H9 (cell line): ENCODE data around the gene RBMS3. TPM values are rescaled to one million over a fixed set of nuclear protein-coding genes. Genes with fewer than 3 reads are reported as not detected.

Experiments used
- DNase-seq: peaks from one replicate; pipeline ENCODE4 v3.0.0-alpha.2; 2017
- H2AFZ ChIP-seq: one replicate; pipeline ENCODE4 v1.6.1; 2013; ENCODE audit warnings: mild to moderate bottlenecking, low read length, control low read depth, moderate library complexity
- H2AK5ac ChIP-seq: 2 replicates; pipeline ENCODE4 v1.6.1; 2013; ENCODE audit warnings: low read length, control low read depth, mixed read lengths; ENCODE audit not compliant: insufficient read length
- H2BK120ac ChIP-seq: one replicate; pipeline ENCODE4 v1.6.1; 2013; ENCODE audit warnings: low read depth, mild to moderate bottlenecking, low read length, control low read depth, inconsistent platforms; ENCODE audit not compliant: poor library complexity, severe bottlenecking
- H2BK12ac ChIP-seq: 2 replicates; pipeline ENCODE4 v1.6.1; 2013; ENCODE audit warnings: low read length, control low read depth, mixed read lengths, low read depth; ENCODE audit not compliant: insufficient read length
- H2BK15ac ChIP-seq: 2 replicates; pipeline ENCODE4 v1.6.1; 2013; ENCODE audit warnings: low read depth, low read length, control low read depth
- H2BK20ac ChIP-seq: one replicate; pipeline ENCODE4 v1.6.1; 2013; ENCODE audit warnings: low read depth, mild to moderate bottlenecking, low read length, control low read depth, inconsistent platforms; ENCODE audit not compliant: poor library complexity, severe bottlenecking
- H2BK5ac ChIP-seq: 2 replicates; pipeline ENCODE4 v1.6.1; 2013; ENCODE audit warnings: low read length, control low read depth, mixed read lengths; ENCODE audit not compliant: insufficient read length
- H3K14ac ChIP-seq: 2 replicates; pipeline ENCODE4 v1.6.1; 2013; ENCODE audit warnings: low read length, control low read depth; ENCODE audit not compliant: insufficient read depth
- H3K18ac ChIP-seq: 2 replicates; pipeline ENCODE4 v1.6.1; 2013; ENCODE audit warnings: low read depth, mild to moderate bottlenecking, mixed read lengths, low read length, control low read depth; ENCODE audit not compliant: insufficient read length
- H3K23ac ChIP-seq: 2 replicates; pipeline ENCODE4 v1.6.1; 2013; ENCODE audit warnings: low read length, control low read depth, mixed read lengths, low read depth; ENCODE audit not compliant: insufficient read length
- H3K23me2 ChIP-seq: 2 replicates; pipeline ENCODE4 v1.6.1; 2013; ENCODE audit warnings: low read depth, mild to moderate bottlenecking, mixed read lengths, low read length, control low read depth; ENCODE audit not compliant: insufficient read length, poor library complexity, severe bottlenecking
- H3K27ac ChIP-seq: 2 replicates; pipeline ENCODE4 v1.5.1; 2013; ENCODE audit warnings: low read length, control low read depth, mixed read lengths, low read depth; ENCODE audit not compliant: insufficient read length
- H3K27me3 ChIP-seq: 2 replicates; pipeline ENCODE4 v1.6.1; 2013; ENCODE audit warnings: low read length, control low read depth, inconsistent platforms; ENCODE audit not compliant: insufficient read depth
- H3K4ac ChIP-seq: 2 replicates; pipeline ENCODE4 v1.6.1; 2013; ENCODE audit warnings: low read depth, mild to moderate bottlenecking, control low read depth, inconsistent platforms, low read length, moderate library complexity
- H3K4me1 ChIP-seq: 2 replicates; pipeline ENCODE4 v1.6.1; 2013; ENCODE audit warnings: low read length, control low read depth, inconsistent platforms; ENCODE audit not compliant: insufficient read depth
- H3K4me2 ChIP-seq: 2 replicates; pipeline ENCODE4 v1.6.1; 2013; ENCODE audit warnings: low read length, control low read depth, mixed read lengths; ENCODE audit not compliant: insufficient read length, insufficient read depth
- H3K56ac ChIP-seq: 2 replicates; pipeline ENCODE4 v1.6.1; 2013; ENCODE audit warnings: low read depth, mild to moderate bottlenecking, mixed read lengths, low read length, control low read depth; ENCODE audit not compliant: insufficient read length
- H3K79me1 ChIP-seq: 2 replicates; pipeline ENCODE4 v1.6.1; 2013; ENCODE audit warnings: low read depth, mild to moderate bottlenecking, moderate library complexity, low read length, control low read depth, inconsistent platforms; ENCODE audit not compliant: insufficient read depth, poor library complexity, severe bottlenecking
- H3K79me2 ChIP-seq: 2 replicates; pipeline ENCODE4 v1.6.1; 2013; ENCODE audit warnings: low read length, control low read depth, inconsistent platforms; ENCODE audit not compliant: insufficient read depth
- H3K9ac ChIP-seq: 2 replicates; pipeline ENCODE4 v1.6.1; 2013; ENCODE audit warnings: low read length, control low read depth, mixed read lengths; ENCODE audit not compliant: insufficient read length; ENCODE audit errors: extremely low read depth
- H3K9me3 ChIP-seq: one replicate; pipeline ENCODE4 v1.6.1; 2013; ENCODE audit warnings: low read depth, low read length, inconsistent platforms; ENCODE audit not compliant: control insufficient read depth
- H3T11ph ChIP-seq: one replicate; pipeline ENCODE4 v1.6.1; 2013; ENCODE audit warnings: mild to moderate bottlenecking, low read length, control low read depth, inconsistent platforms
- H4K20me1 ChIP-seq: one replicate; pipeline ENCODE4 v1.6.1; 2013; ENCODE audit not compliant: control insufficient read depth, insufficient read length, insufficient read depth
- H4K5ac ChIP-seq: 2 replicates; pipeline ENCODE4 v1.6.1; 2013; ENCODE audit warnings: low read depth, mild to moderate bottlenecking, mixed read lengths, low read length, control low read depth; ENCODE audit not compliant: insufficient read length
- H4K8ac ChIP-seq: replicated peaks from 2 replicates; pipeline ENCODE4 v1.6.1; 2013; ENCODE audit warnings: low read length, control low read depth, mixed read lengths, low read depth; ENCODE audit not compliant: insufficient read length
- H4K91ac ChIP-seq: 2 replicates; pipeline ENCODE4 v1.6.1; 2013; ENCODE audit warnings: low read depth, mild to moderate bottlenecking, moderate library complexity, mixed read lengths, low read length, control low read depth; ENCODE audit not compliant: insufficient read length
- H3K27ac Mint-ChIP-seq, 3 experiments: 2 replicates in 2 of 3; 3 replicates in 1 of 3; pipeline ENCODE4 v1.8.0; 2020 to 2021; ENCODE audit warnings: mixed read lengths in 3 of 3, mild to moderate bottlenecking in 1 of 3, moderate library complexity in 1 of 3
- H3K27me3 Mint-ChIP-seq: 2 replicates; pipeline ENCODE4 v1.8.0; 2021; ENCODE audit warnings: low read depth, mild to moderate bottlenecking, moderate library complexity, mixed read lengths
- H3K36me3 Mint-ChIP-seq, 3 experiments: 2 replicates in 2 of 3; 3 replicates in 1 of 3; pipeline ENCODE4 v1.8.0; 2020 to 2021; ENCODE audit warnings: low read depth in 3 of 3, mixed read lengths in 3 of 3; ENCODE audit not compliant: insufficient read depth in 1 of 3
- H3K4me1 Mint-ChIP-seq, 2 experiments: 2 replicates each; pipeline ENCODE4 v1.8.0; 2020; ENCODE audit warnings: mixed read lengths in 2 of 2
- H3K4me3 Mint-ChIP-seq, 2 experiments: 2 replicates in 1 of 2; 3 replicates in 1 of 2; pipeline ENCODE4 v1.8.0; 2020 to 2021; ENCODE audit warnings: mild to moderate bottlenecking in 2 of 2, mixed read lengths in 2 of 2, moderate library complexity in 1 of 2
- H3K9me3 Mint-ChIP-seq, 2 experiments: 2 replicates in 1 of 2; 3 replicates in 1 of 2; pipeline ENCODE4 v1.8.0; 2020; ENCODE audit warnings: mild to moderate bottlenecking in 2 of 2, mixed read lengths in 2 of 2, moderate library complexity in 1 of 2
- CTCF ChIP-seq: fragments of 200-600 bp; sonication (generic); conservative IDR thresholded peaks from 3 replicates; pipeline ENCODE4 v1.8.0; 2021; ENCODE audit warnings: antibody characterized with exemption, mild to moderate bottlenecking
- total RNA-seq: library from RNA; stranded (reverse); gene quantifications from 2 replicates; pipeline ENCODE4 v1.2.1, GENCODE V29; 2021

The RBMS3 gene
- total RNA-seq, 1 experiment from 2014 or later, result 8.1 TPM

GRCh38 chr3:29609328-29609811 is 328.5 kb downstream of the RBMS3 start:
- no peak overlapping the region for H3K27ac ChIP-seq
- no peak overlapping the region for H4K5ac ChIP-seq
- H2AK5ac ChIP-seq, result no peak overlapping the region
- no peak overlapping the region for H2BK5ac ChIP-seq
- H2BK12ac ChIP-seq, result no peak overlapping the region
- Mint-ChIP-seq H3K9me3 (no peaks in the 10 kb centered on the region), H3K27ac (no peak overlapping the region; a peak in 1 of 7 replicates), H3K4me3 (no peak overlapping the region), H3K27me3 (no peaks in the 10 kb centered on the region), H3K36me3 (no peaks in the 10 kb centered on the region), H3K4me1 (peaks cover 0 to 4% of the 10 kb centered on the region in 2 experiments; a peak in 1 of 4 replicates)
- no peak overlapping the region for H3K18ac ChIP-seq
- H3K79me2 ChIP-seq, result no peaks in the 10 kb centered on the region
- H3T11ph ChIP-seq, result no peak overlapping the region
- no peaks in the 10 kb centered on the region for H4K20me1 ChIP-seq
- H3K9me3 ChIP-seq, result no peaks in the 10 kb centered on the region
- no peaks in the 10 kb centered on the region for H3K79me1 ChIP-seq
- no peak overlapping the region for H3K4ac ChIP-seq
- H3K9ac ChIP-seq, result no peak overlapping the region
- no peak overlapping the region for H3K4me2 ChIP-seq
- H2BK20ac ChIP-seq, result no peak overlapping the region
- H2AFZ ChIP-seq, result no peak overlapping the region
- no peak overlapping the region for H3K23ac ChIP-seq
- H2BK120ac ChIP-seq, result no peak overlapping the region
- TF ChIP-seq CTCF, result no peak
- H3K27me3 ChIP-seq, result no peaks in the 10 kb centered on the region
- H3K14ac ChIP-seq, result no peak overlapping the region
- no peaks in the 10 kb centered on the region for H3K23me2 ChIP-seq
- no peak overlapping the region for H4K8ac ChIP-seq
- no peaks in the 10 kb centered on the region for H3K4me1 ChIP-seq
- H2BK15ac ChIP-seq, result no peak overlapping the region
- DNase-seq, result no peak
- no peak overlapping the region for H3K56ac ChIP-seq
- no peak overlapping the region for H4K91ac ChIP-seq
